HepG2 (cell line): Measurements from ENCODE around the gene ARHGEF40.

Source experiments
- EZH2 ChIP-seq: conservative IDR thresholded peaks from 2 replicates; pipeline ENCODE4 v1.6.1; 2012; ENCODE audit warnings: mild to moderate bottlenecking, low read depth, low read length, moderate library complexity
- KLF13 ChIP-seq: sonication (generic); formaldehyde crosslinking; IDR thresholded peaks from 2 replicates; pipeline ENCODE4 v1.4.0; 2020; ENCODE audit warnings: mild to moderate bottlenecking, missing genetic modification reagents
- NFIC ChIP-seq: IDR thresholded peaks from 2 replicates; pipeline ENCODE4 v1.6.1; 2012; ENCODE audit warnings: mild to moderate bottlenecking, low read length, inconsistent platforms
- NR3C1 ChIP-seq: sonication (generic); formaldehyde crosslinking; IDR thresholded peaks from 2 replicates; pipeline ENCODE4 v1.4.0; 2020; ENCODE audit warnings: missing genetic modification reagents
- PBX3 ChIP-seq: sonication (generic); formaldehyde crosslinking; IDR thresholded peaks from 2 replicates; pipeline ENCODE4 v1.8.1; 2023; ENCODE audit warnings: missing genetic modification reagents, inconsistent platforms, borderline replicate concordance
- POLR2AphosphoS5 ChIP-seq: IDR thresholded peaks from 2 replicates; pipeline ENCODE4 v1.6.1; 2012; ENCODE audit warnings: low read depth, low read length
- ZBTB1 ChIP-seq: sonication (generic); formaldehyde crosslinking; IDR thresholded peaks from 2 replicates; pipeline ENCODE4 v1.4.0; 2020; ENCODE audit warnings: missing genetic modification reagents, borderline replicate concordance
- ZBTB43 ChIP-seq: sonication (generic); formaldehyde crosslinking; conservative IDR thresholded peaks from 2 replicates; pipeline ENCODE4 v1.4.0; 2020; ENCODE audit warnings: missing genetic modification reagents
- ZFYVE20 ChIP-seq: sonication (generic); formaldehyde crosslinking; IDR thresholded peaks from 2 replicates; pipeline ENCODE4 v1.8.0; 2023; ENCODE audit warnings: low read depth, mild to moderate bottlenecking, moderate library complexity, missing genetic modification reagents, borderline replicate concordance
- ZNF430 ChIP-seq: sonication (generic); formaldehyde crosslinking; IDR thresholded peaks from 2 replicates; pipeline ENCODE4 v1.9.0; 2021; ENCODE audit warnings: mild to moderate bottlenecking, missing genetic modification reagents
- ZNF513 ChIP-seq: sonication (generic); formaldehyde crosslinking; conservative IDR thresholded peaks from 2 replicates; pipeline ENCODE4 v1.5.0; 2020; ENCODE audit warnings: missing genetic modification reagents

- TF ChIP-seq EZH2 (no peak), POLR2AphosphoS5 (no peak), ZBTB43 (CRISPR knock-in tag) (no peak), KLF13 (CRISPR knock-in tag) (no peak), NFIC (no peak), ZBTB1 (CRISPR knock-in tag) (no peak), ZFYVE20 (CRISPR knock-in tag) (no peak), ZNF430 (CRISPR knock-in tag) (no peak), PBX3 (no peak), NR3C1 (CRISPR knock-in tag) (no peak), ZNF513 (CRISPR knock-in tag) (no peak)
Measured at GRCh38 chr14:21078726-21079125, 8.6 kb downstream of the ARHGEF40 start.
